SK-N-SH treated with all-trans-retinoic acid at 6 μM for 48 hours (cell line): ENCODE measurements around the gene RPP25L.

ENCODE experiments used
- ATAC-seq: fragments of 200-7000 bp; cut with Tn5 transposase; 3 replicates; pipeline ENCODE4 v1.9.1; 2020; ENCODE audit warnings: mild to moderate bottlenecking, moderate library complexity
- ARNTL ChIP-seq: fragments of 450-650 bp; formaldehyde crosslinking; IDR thresholded peaks from 2 replicates; pipeline ENCODE4 v1.5.0; 2020; ENCODE audit warnings: low read depth, mild to moderate bottlenecking, moderate library complexity, borderline replicate concordance
- BACH2 ChIP-seq: fragments of 250-450 bp; sonication (Bioruptor Pico); IDR thresholded peaks from 2 replicates; pipeline ENCODE4 v1.9.0; 2021; ENCODE audit warnings: mild to moderate bottlenecking, borderline replicate concordance
- CSDC2 ChIP-seq: fragments of 250-450 bp; sonication (Bioruptor Pico); IDR thresholded peaks from 2 replicates; pipeline ENCODE4 v1.5.0; 2020; ENCODE audit warnings: mild to moderate bottlenecking, moderate library complexity
- ESRRG ChIP-seq: fragments of 250-450 bp; sonication (Bioruptor Pico); IDR thresholded peaks from 2 replicates; pipeline ENCODE4 v1.6.1; 2021; ENCODE audit warnings: mild to moderate bottlenecking
- GLIS3 ChIP-seq: fragments of 250-450 bp; sonication (Bioruptor Pico); IDR thresholded peaks from 2 replicates; pipeline ENCODE4 v1.5.0; 2020; ENCODE audit warnings: mild to moderate bottlenecking, moderate library complexity
- PATZ1 ChIP-seq: fragments of 250-450 bp; sonication (Bioruptor Pico); IDR thresholded peaks from 2 replicates; pipeline ENCODE4 v1.8.0; 2020; ENCODE audit warnings: mild to moderate bottlenecking, moderate library complexity, borderline replicate concordance
- POU6F1 ChIP-seq: fragments of 250-450 bp; sonication (Bioruptor Pico); IDR thresholded peaks from 2 replicates; pipeline ENCODE4 v1.8.0; 2021; ENCODE audit warnings: low read depth, mild to moderate bottlenecking, moderate library complexity, borderline replicate concordance
- RARB ChIP-seq: fragments of 250-450 bp; sonication (Bioruptor Pico); IDR thresholded peaks from 2 replicates; pipeline ENCODE4 v1.8.0; 2021; ENCODE audit warnings: mild to moderate bottlenecking, moderate library complexity
- SNAI2 ChIP-seq: fragments of 250-450 bp; sonication (Bioruptor Pico); IDR thresholded peaks from 2 replicates; pipeline ENCODE4 v1.5.0; 2020; ENCODE audit warnings: mild to moderate bottlenecking, moderate library complexity
- TCF4 ChIP-seq: fragments of 250-450 bp; sonication (Bioruptor Pico); IDR thresholded peaks from 2 replicates; pipeline ENCODE4 v1.8.0; 2021; ENCODE audit warnings: mild to moderate bottlenecking, moderate library complexity, borderline replicate concordance
- TOX ChIP-seq: fragments of 250-450 bp; sonication (Bioruptor Pico); IDR thresholded peaks from 2 replicates; pipeline ENCODE4 v1.8.0; 2021; ENCODE audit warnings: mild to moderate bottlenecking, moderate library complexity, borderline replicate concordance
- TSHZ2 ChIP-seq: fragments of 250-450 bp; sonication (Bioruptor Pico); IDR thresholded peaks from 2 replicates; pipeline ENCODE4 v1.5.0; 2020; ENCODE audit warnings: mild to moderate bottlenecking, moderate library complexity
- ZFP3 ChIP-seq: fragments of 250-450 bp; sonication (Bioruptor Pico); IDR thresholded peaks from 2 replicates; pipeline ENCODE4 v1.5.0; 2020; ENCODE audit warnings: mild to moderate bottlenecking, moderate library complexity
- ZFP30 ChIP-seq: fragments of 450-650 bp; formaldehyde crosslinking; IDR thresholded peaks from 2 replicates; pipeline ENCODE4 v1.5.0; 2022; ENCODE audit warnings: mild to moderate bottlenecking, moderate library complexity
- ZNF565 ChIP-seq: fragments of 450-650 bp; formaldehyde crosslinking; conservative IDR thresholded peaks from 2 replicates; pipeline ENCODE4 v1.5.0; 2020; ENCODE audit warnings: low read depth, mild to moderate bottlenecking, moderate library complexity
- ZNF70 ChIP-seq: fragments of 450-650 bp; formaldehyde crosslinking; IDR thresholded peaks from 2 replicates; pipeline ENCODE4 v1.5.0; 2020; ENCODE audit warnings: mild to moderate bottlenecking, moderate library complexity
- ZNF8 ChIP-seq: fragments of 450-650 bp; formaldehyde crosslinking; IDR thresholded peaks from 2 replicates; pipeline ENCODE4 v1.5.0; 2020; ENCODE audit warnings: mild to moderate bottlenecking, moderate library complexity
- TF ChIP-seq, protein P1 (sequence below): fragments of 250-450 bp; sonication (Bioruptor Pico); IDR thresholded peaks from 2 replicates; pipeline ENCODE4 v1.5.1; 2021; ENCODE audit warnings: mild to moderate bottlenecking, moderate library complexity

Gene RPP25L

DNA sequence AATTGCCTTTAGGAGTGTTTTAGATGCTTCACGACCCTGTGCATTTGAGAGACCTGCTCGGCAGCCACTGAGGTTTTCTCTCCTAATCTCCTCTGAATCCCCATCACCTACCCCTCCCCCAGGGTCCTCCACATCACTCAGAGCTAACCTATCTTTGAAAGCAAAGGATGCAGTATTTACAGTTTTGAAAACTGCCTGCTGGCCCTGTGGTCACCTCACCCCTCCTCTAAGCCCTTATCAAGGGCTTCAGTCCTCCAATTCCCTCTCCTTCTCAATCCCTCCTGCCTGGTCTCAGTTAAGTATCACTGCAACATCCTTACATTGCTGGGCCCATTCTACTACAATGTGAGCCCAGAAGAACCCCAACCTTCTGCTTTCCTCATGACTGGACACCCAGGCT, 4.6 kb downstream of the RPP25L start:
- TF ChIP-seq ZNF70 (CRISPR knock-in tag) (no peak), ZFP30 (CRISPR knock-in tag) (no peak), SNAI2 (CRISPR knock-in tag) (no peak), BACH2 (CRISPR knock-in tag) (no peak), ARNTL (CRISPR knock-in tag) (no peak), CSDC2 (CRISPR knock-in tag) (no peak), TOX (CRISPR knock-in tag) (no peak), TSHZ2 (no peak), TCF4 (CRISPR knock-in tag) (no peak), ESRRG (CRISPR knock-in tag) (no peak), RARB (CRISPR knock-in tag) (no peak)
- TF ChIP-seq, protein P1, sequence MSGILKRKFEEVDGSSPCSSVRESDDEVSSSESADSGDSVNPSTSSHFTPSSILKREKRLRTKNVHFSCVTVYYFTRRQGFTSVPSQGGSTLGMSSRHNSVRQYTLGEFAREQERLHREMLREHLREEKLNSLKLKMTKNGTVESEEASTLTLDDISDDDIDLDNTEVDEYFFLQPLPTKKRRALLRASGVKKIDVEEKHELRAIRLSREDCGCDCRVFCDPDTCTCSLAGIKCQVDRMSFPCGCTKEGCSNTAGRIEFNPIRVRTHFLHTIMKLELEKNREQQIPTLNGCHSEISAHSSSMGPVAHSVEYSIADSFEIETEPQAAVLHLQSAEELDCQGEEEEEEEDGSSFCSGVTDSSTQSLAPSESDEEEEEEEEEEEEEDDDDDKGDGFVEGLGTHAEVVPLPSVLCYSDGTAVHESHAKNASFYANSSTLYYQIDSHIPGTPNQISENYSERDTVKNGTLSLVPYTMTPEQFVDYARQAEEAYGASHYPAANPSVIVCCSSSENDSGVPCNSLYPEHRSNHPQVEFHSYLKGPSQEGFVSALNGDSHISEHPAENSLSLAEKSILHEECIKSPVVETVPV (CRISPR knock-in tag), result no peak
- TF ChIP-seq, all 23 proteins: peak for 0
- ATAC-seq, result no peak

DNA sequence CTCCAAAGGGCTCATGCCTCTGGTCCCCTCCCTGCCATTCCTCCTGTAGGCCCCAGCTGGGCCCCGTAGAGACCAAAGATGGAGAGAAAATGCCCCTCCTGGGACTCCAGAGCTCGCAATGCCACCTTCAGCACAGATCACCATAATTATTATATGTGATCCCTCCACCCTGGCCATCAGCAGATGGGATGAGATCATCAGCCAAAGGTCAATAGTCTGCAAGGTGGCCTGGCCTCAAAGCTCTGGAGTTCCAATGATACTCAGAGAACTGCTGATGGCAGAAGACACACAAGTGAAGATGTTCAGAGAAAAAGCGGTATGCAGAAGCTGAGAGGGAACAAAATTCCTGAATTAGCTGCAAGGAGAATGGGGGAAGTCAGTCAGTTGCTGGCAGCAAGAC, 5.0 kb downstream of the RPP25L start:
- TF ChIP-seq POU6F1 (no peak), TCF4 (CRISPR knock-in tag) (no peak), TSHZ2 (no peak), ARNTL (CRISPR knock-in tag) (no peak), GLIS3 (CRISPR knock-in tag) (no peak), TOX (CRISPR knock-in tag) (no peak), CSDC2 (CRISPR knock-in tag) (no peak), ZFP3 (CRISPR knock-in tag) (no peak), PATZ1 (no peak), BACH2 (CRISPR knock-in tag) (no peak)
- TF ChIP-seq, all 23 proteins: peak for 0
- ATAC-seq, result no peak

DNA sequence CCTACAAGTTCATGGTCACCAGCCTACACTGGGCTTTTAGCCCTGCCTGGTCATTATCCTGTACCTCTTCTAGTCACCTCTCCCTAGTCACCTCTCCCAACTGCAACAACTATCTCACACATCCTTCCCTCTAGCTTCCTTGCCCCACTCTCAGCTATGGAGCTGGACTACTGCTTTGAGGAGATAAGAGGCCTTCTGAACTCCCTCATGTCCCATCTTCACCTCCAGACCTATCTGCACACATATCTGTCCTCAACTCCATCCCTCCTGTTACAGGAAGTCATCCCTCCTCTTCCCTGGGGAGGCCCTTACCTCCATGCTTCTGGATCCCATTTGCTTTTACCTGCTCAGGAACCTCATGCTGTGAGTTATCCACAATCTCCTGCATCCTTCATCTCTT, 5.7 kb downstream of the RPP25L start:
- ATAC-seq, result no peak
- no peak for TF ChIP-seq ZNF565
- no peak for TF ChIP-seq ZFP3 (CRISPR knock-in tag)
- no peak for TF ChIP-seq ESRRG (CRISPR knock-in tag)
- TF ChIP-seq ZFP30 (CRISPR knock-in tag), result no peak
- TF ChIP-seq POU6F1, result no peak
- no peak for TF ChIP-seq ZNF8
- no peak for TF ChIP-seq BACH2 (CRISPR knock-in tag)
- no peak for TF ChIP-seq ARNTL (CRISPR knock-in tag)
- TF ChIP-seq ZNF70 (CRISPR knock-in tag), result no peak
- TF ChIP-seq SNAI2 (CRISPR knock-in tag), result no peak
